Stimulated activated CD8-positive, alpha-beta memory T cell treated with anti-CD3 and anti-CD28 coated beads, Interleukin-4, amount 100 ng/mL, for 4 hours (primary cell): ENCODE measurements around the gene ANO10.
"Not testable (repeated sequence)": the region's sequence is repeated elsewhere in the genome, so short reads cannot be mapped to it uniquely, and the experiment has no call there.

Source experiments
- DNase-seq, 2 donors: peaks; one replicate each; pipeline ENCODE4 v3.0.0-alpha.2; 2020; ENCODE audit warnings: low read depth in 2 of 2, low spot score in 1 of 2

Gene ANO10

GRCh38 chr3:43478839-43479238 lies 143.0 kb downstream of the ANO10 start:
- not testable (repeated sequence) for DNase-seq

GRCh38 chr3:43478118-43478785 lies 143.6 kb downstream of the ANO10 start:
- no peak for DNase-seq

- peak; percentile 17 to 59 for DNase-seq
These were observed 144.2 kb downstream of the ANO10 start for GRCh38 chr3:43477600-43477999.

GRCh38 chr3:43473737-43474136 lies 148.1 kb downstream of the ANO10 start:
- DNase-seq: no peak

GRCh38 chr3:43473244-43473643 lies 148.6 kb downstream of the ANO10 start:
- no peak for DNase-seq

- DNase-seq: no peak
These were observed 153.7 kb downstream of the ANO10 start for GRCh38 chr3:43468133-43468532.

- DNase-seq: no peak
These were observed 156.7 kb downstream of the ANO10 start for GRCh38 chr3:43465109-43465508.

- DNase-seq: not testable (repeated sequence)
These were observed 159.2 kb downstream of the ANO10 start for GRCh38 chr3:43462566-43462965.

GRCh38 chr3:43461345-43461744 lies 160.5 kb downstream of the ANO10 start:
- no peak for DNase-seq

- DNase-seq: not testable (repeated sequence)
These were observed 164.8 kb downstream of the ANO10 start for GRCh38 chr3:43457038-43457437.

GRCh38 chr3:43455233-43455632 lies 166.6 kb downstream of the ANO10 start:
- no peak for DNase-seq

- no peak for DNase-seq
These were observed 167.8 kb downstream of the ANO10 start for GRCh38 chr3:43453981-43454380.

GRCh38 chr3:43451670-43452254 lies 170.0 kb downstream of the ANO10 start:
- DNase-seq: no peak

- DNase-seq: no peak
These were observed 173.7 kb downstream of the ANO10 start for GRCh38 chr3:43448098-43448497.

- no peak for DNase-seq
These were observed 176.0 kb downstream of the ANO10 start for GRCh38 chr3:43445820-43446219.

- DNase-seq: no peak
These were observed 178.9 kb downstream of the ANO10 start for GRCh38 chr3:43442872-43443395.

- DNase-seq: no peak
These were observed 185.2 kb downstream of the ANO10 start for GRCh38 chr3:43436507-43437140.

GRCh38 chr3:43435706-43436105 lies 186.1 kb downstream of the ANO10 start:
- no peak for DNase-seq

GRCh38 chr3:43434431-43434830 lies 187.4 kb downstream of the ANO10 start:
- no peak for DNase-seq

GRCh38 chr3:43432462-43432861 lies 189.3 kb downstream of the ANO10 start:
- DNase-seq: no peak

- no peak for DNase-seq
These were observed 195.4 kb downstream of the ANO10 start for GRCh38 chr3:43426388-43426787.

GRCh38 chr3:43425829-43426228 lies 196.0 kb downstream of the ANO10 start:
- no peak for DNase-seq
